ENCODE data around the gene COL9A3. TPM values are rescaled to one million over a fixed set of nuclear protein-coding genes. Genes with fewer than 3 reads are reported as not detected.

The COL9A3 gene
- total RNA-seq, 1 experiment from 2014 or later, result 150 TPM

DNA sequence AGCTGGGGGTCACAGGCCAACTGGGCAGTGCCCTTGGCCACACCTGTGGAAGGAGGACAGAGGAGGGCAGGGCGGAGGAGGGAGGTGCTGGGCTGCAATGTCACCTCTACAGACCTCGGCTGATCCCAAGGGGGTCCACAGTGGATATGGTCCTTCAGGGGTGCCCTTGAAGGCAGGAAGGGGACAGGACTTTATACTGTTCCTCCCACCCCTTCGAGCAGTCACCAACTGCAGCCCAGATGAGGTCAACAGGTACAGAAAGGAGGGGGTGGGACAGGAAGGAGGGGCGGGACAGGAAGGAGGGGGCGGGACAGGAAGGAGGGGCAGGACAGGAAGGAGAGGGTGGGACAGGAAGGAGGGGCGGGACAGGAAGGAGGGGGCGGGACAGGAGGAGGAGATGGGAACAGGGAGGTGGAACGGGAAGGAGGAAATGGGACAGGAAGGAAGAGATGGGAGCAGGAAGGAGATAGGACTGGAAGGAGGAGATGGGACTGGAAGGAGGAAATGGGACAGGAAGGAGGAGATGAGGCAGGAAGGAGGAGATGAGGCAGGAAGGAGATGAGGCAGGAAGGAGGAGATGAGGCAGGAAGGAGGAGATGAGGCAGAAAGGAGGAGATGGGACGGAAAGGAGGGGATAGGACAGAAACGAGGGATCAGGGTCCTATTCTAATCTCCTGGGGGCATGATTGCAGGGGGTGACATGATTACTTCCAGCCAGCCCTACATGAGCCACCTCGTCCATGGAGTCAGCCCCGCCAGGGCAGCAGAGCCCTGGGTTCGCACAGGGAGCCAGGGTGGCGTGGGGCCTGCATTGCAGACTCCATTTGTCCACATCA, 39.9 kb upstream of the COL9A3 start:
- Histone ChIP-seq H3K79me1 (ENCODE audit: insufficient read depth, low read depth, low read length, poor library complexity, severe bottlenecking) (no peaks in the 10 kb centered on the region), H2BK12ac (ENCODE audit: insufficient read length, low read depth, low read length) (no peak overlapping the region), H4K5ac (ENCODE audit: insufficient read length, low read depth, low read length) (no peak overlapping the region), H3K18ac (ENCODE audit: insufficient read length, low read depth, low read length) (no peak overlapping the region), H3K23ac (ENCODE audit: insufficient read length, low read depth, low read length) (no peak overlapping the region), H2AK5ac (ENCODE audit: insufficient read length, low read length) (no peak overlapping the region), H3K14ac (ENCODE audit: insufficient read depth, low read length) (no peak overlapping the region; the same call in 1 of the 2 replicates), H3K9ac (ENCODE audit: extremely low read depth, insufficient read length, low read length) (no peak overlapping the region), H3K79me2 (ENCODE audit: insufficient read depth, low read length) (no peaks in the 10 kb centered on the region), H3K27ac (ENCODE audit: insufficient read length, low read depth, low read length) (no peak overlapping the region), H3K4me2 (ENCODE audit: insufficient read depth, insufficient read length, low read length) (no peak overlapping the region), H3K4me1 (ENCODE audit: insufficient read depth, low read length) (peaks cover 3% of the 10 kb centered on the region; the same call in 1 of the 2 replicates), H2BK120ac (ENCODE audit: low read depth, low read length, poor library complexity, severe bottlenecking) (no peak overlapping the region), H4K91ac (ENCODE audit: insufficient read length, low read depth, low read length) (peak overlapping the region; percentile 4), H4K20me1 (ENCODE audit: control insufficient read depth, insufficient read depth, insufficient read length) (no peaks in the 10 kb centered on the region), H3K4ac (ENCODE audit: low read depth, low read length) (no peak overlapping the region), H3K9me3 (ENCODE audit: control insufficient read depth, low read depth, low read length) (no peaks in the 10 kb centered on the region), H2AFZ (ENCODE audit: low read length) (no peak overlapping the region), H2BK5ac (ENCODE audit: insufficient read length, low read length) (no peak overlapping the region), H3T11ph (ENCODE audit: low read length) (no peak overlapping the region), H3K23me2 (ENCODE audit: insufficient read length, low read depth, low read length, poor library complexity, severe bottlenecking) (no peaks in the 10 kb centered on the region), H2BK15ac (ENCODE audit: low read depth, low read length) (no peak overlapping the region), H3K27me3 (ENCODE audit: insufficient read depth, low read length) (no peaks in the 10 kb centered on the region), H4K8ac (replicated peaks; ENCODE audit: insufficient read length, low read depth, low read length) (no peak overlapping the region), H2BK20ac (ENCODE audit: low read depth, low read length, poor library complexity, severe bottlenecking) (no peak overlapping the region), H3K56ac (ENCODE audit: insufficient read length, low read depth, low read length) (no peak overlapping the region)
- Mint-ChIP-seq H3K4me1 (peaks cover 2 to 15% of the 10 kb centered on the region in 2 experiments; a peak in 3 of 4 replicates), H3K36me3 (ENCODE audit: insufficient read depth in 1 of 3, low read depth in 3 of 3) (no peaks in the 10 kb centered on the region; a peak in 1 of 7 replicates), H3K27ac (peak overlapping the region in 1 of 3 experiments; percentile 73; a peak in 1 of 7 replicates), H3K27me3 (ENCODE audit: low read depth) (peaks cover 8% of the 10 kb centered on the region), H3K4me3 (peak overlapping the region in 1 of 2 experiments; percentile 13; a peak in 1 of 5 replicates), H3K9me3 (no peaks in the 10 kb centered on the region; a peak in 1 of 5 replicates)
- no CpG with 5 or more reads among the region's 14 CpGs for WGBS (ENCODE audit: extremely low coverage, insufficient read length, low lambda C conversion rate)
- TF ChIP-seq, protein P1, sequence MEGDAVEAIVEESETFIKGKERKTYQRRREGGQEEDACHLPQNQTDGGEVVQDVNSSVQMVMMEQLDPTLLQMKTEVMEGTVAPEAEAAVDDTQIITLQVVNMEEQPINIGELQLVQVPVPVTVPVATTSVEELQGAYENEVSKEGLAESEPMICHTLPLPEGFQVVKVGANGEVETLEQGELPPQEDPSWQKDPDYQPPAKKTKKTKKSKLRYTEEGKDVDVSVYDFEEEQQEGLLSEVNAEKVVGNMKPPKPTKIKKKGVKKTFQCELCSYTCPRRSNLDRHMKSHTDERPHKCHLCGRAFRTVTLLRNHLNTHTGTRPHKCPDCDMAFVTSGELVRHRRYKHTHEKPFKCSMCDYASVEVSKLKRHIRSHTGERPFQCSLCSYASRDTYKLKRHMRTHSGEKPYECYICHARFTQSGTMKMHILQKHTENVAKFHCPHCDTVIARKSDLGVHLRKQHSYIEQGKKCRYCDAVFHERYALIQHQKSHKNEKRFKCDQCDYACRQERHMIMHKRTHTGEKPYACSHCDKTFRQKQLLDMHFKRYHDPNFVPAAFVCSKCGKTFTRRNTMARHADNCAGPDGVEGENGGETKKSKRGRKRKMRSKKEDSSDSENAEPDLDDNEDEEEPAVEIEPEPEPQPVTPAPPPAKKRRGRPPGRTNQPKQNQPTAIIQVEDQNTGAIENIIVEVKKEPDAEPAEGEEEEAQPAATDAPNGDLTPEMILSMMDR (conservative IDR thresholded peaks at IDR 0.05), result no peak
- peak; percentile 81 for DNase-seq

Data from H9 (cell line).